Measurements from ENCODE around the gene PANK1.

DNA sequence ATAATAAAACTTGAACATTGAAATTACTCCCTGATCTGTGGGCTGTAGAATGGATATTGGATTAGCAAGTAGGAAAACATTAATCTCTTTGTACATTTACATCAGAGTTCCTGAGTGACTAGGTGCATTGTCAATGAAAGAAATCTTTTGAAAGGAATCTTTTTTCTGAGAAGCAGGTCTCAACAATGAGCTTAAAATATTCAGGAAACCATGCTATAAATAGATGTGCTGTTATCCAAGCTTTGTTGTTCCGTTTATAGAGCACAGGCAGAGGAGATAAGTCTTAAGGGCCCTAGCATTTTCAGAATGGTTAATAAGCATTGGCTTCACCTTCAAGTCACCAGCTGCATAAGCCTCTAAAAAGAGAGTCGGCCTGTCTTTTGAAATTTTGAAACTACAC, 68.3 kb downstream of the PANK1 start:
- TF ChIP-seq, protein P1, sequence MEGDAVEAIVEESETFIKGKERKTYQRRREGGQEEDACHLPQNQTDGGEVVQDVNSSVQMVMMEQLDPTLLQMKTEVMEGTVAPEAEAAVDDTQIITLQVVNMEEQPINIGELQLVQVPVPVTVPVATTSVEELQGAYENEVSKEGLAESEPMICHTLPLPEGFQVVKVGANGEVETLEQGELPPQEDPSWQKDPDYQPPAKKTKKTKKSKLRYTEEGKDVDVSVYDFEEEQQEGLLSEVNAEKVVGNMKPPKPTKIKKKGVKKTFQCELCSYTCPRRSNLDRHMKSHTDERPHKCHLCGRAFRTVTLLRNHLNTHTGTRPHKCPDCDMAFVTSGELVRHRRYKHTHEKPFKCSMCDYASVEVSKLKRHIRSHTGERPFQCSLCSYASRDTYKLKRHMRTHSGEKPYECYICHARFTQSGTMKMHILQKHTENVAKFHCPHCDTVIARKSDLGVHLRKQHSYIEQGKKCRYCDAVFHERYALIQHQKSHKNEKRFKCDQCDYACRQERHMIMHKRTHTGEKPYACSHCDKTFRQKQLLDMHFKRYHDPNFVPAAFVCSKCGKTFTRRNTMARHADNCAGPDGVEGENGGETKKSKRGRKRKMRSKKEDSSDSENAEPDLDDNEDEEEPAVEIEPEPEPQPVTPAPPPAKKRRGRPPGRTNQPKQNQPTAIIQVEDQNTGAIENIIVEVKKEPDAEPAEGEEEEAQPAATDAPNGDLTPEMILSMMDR (IDR thresholded peaks at IDR 0.05; ENCODE audit: low read depth, low read length, poor library complexity, severe bottlenecking), result no peak
- TF ChIP-seq EZH2phosphoT487 (IDR thresholded peaks at IDR 0.05; ENCODE audit: borderline replicate concordance, low read length), result no peak

Data from DOHH2 (cell line).